HFFc6 (cell line): ENCODE data around the gene RUSC2. TPM values are rescaled to one million over a fixed set of nuclear protein-coding genes. Genes with fewer than 3 reads are reported as not detected.

Source experiments
- DNase-seq: peaks from one replicate; pipeline ENCODE4 v3.0.0-alpha.2; 2018
- H3K27ac Mint-ChIP-seq: 2 replicates; pipeline ENCODE4 v1.8.0; 2020; ENCODE audit warnings: mild to moderate bottlenecking, mixed read lengths
- H3K27me3 Mint-ChIP-seq: 2 replicates; pipeline ENCODE4 v1.8.0; 2021; ENCODE audit warnings: mild to moderate bottlenecking, moderate library complexity, mixed read lengths; ENCODE audit not compliant: insufficient read depth
- H3K36me3 Mint-ChIP-seq: 2 replicates; pipeline ENCODE4 v1.8.0; 2021; ENCODE audit warnings: low read depth, mixed read lengths
- H3K4me1 Mint-ChIP-seq: 2 replicates; pipeline ENCODE4 v1.8.0; 2020; ENCODE audit warnings: low read depth, mixed read lengths
- H3K4me3 Mint-ChIP-seq: 2 replicates; pipeline ENCODE4 v1.8.0; 2020; ENCODE audit warnings: mild to moderate bottlenecking, moderate library complexity, mixed read lengths
- H3K9me3 Mint-ChIP-seq: 2 replicates; pipeline ENCODE4 v1.8.0; 2020; ENCODE audit warnings: mild to moderate bottlenecking, mixed read lengths
- CTCF ChIP-seq: fragments of 200-600 bp; sonication (generic); IDR thresholded peaks from 2 replicates; pipeline ENCODE4 v1.5.0; 2021; ENCODE audit warnings: antibody characterized with exemption, mild to moderate bottlenecking
- total RNA-seq, 6 experiments: library from RNA; stranded (reverse); fragmentation: NEBNext Ultra II Directional; extraction: Animal tissue kit (Norgen Biotek cat#: 25700); gene quantifications; 2 replicates in 1 of 6; 3 replicates in 5 of 6; pipeline ENCODE4 v1.2.3, GENCODE V29; 2021

The RUSC2 gene
- total RNA-seq, 6 experiments from 2014 or later = 54.0 to 70.7 (median 59.9) TPM

DNA sequence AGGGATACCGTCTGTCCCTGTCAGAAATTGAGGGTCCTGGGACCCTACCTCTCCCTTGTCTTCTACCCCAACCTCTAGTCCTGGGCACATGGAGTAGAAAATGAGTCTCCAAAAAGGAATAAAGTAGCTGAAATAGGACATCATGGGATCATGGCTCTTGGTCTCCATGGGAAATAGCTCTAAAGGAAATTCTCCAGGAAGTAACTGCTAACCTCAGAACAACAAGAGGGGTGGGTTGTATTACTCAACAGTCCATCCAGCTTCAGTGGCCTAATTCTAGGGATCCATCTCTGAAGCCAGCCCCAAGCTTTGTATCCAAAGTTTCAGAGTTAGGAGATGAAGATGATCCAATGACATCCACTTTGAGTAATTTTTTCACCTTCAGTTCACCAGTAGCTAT is 11.0 kb upstream of the RUSC2 start:
- H3K27ac Mint-ChIP-seq = no peak overlapping the region
- DNase-seq = no peak
- peaks cover 19% of the 10 kb centered on the region for H3K4me1 Mint-ChIP-seq
- no peaks in the 10 kb centered on the region for H3K9me3 Mint-ChIP-seq
- no peaks in the 10 kb centered on the region; the same call in none of the 2 replicates for H3K27me3 Mint-ChIP-seq
- no peak for TF ChIP-seq CTCF
- H3K4me3 Mint-ChIP-seq = no peak overlapping the region
- H3K36me3 Mint-ChIP-seq = no peaks in the 10 kb centered on the region

DNA sequence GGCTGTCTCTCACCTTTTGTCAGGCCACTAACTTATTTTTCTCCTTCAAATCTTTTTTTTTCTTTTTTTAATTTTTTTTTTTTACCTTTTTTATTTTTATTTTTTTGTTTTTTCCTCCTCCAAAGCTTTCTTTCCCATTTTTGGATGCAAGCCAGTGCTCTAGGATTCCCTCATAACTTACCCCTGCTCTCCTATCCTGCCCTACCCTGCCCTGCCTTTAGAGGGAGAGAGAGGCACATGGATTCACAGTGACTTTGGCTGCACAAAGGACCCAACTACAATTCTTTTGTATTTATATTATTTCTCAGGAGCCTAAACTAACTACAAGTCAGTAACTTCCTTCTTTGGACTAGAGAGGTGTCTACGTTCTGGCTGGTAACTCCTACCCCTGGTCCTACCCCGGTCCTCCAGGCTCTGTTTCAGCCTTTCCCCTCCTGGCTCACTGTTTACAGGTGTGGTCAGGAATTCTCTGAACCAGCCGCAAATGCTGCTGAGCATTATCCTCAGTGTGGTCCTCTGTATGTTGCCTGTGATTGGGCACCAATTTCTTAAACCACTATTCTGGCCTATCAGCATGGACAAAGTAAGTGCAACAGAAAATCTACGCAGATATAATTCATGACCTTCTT is 8.4 kb upstream of the RUSC2 start:
- Mint-ChIP-seq H3K9me3 (no peaks in the 10 kb centered on the region), H3K27ac (peak overlapping the region; percentile 64), H3K36me3 (no peaks in the 10 kb centered on the region), H3K4me1 (peaks cover 33% of the 10 kb centered on the region), H3K27me3 (no peaks in the 10 kb centered on the region; the same call in none of the 2 replicates), H3K4me3 (no peak overlapping the region)
- peak; percentile 76 for DNase-seq
- TF ChIP-seq CTCF = peak; percentile 84

- H3K4me1 Mint-ChIP-seq = peaks cover 38% of the 10 kb centered on the region
- H3K4me3 Mint-ChIP-seq = no peak overlapping the region
- no peak for DNase-seq
- no peaks in the 10 kb centered on the region; the same call in none of the 2 replicates for H3K27me3 Mint-ChIP-seq
- no peaks in the 10 kb centered on the region for H3K9me3 Mint-ChIP-seq
- no peaks in the 10 kb centered on the region for H3K36me3 Mint-ChIP-seq
- peak overlapping the region; percentile 64 for H3K27ac Mint-ChIP-seq
- no peak for TF ChIP-seq CTCF
Measured at GRCh38 chr9:35482071-35482470, 7.8 kb upstream of the RUSC2 start.

DNA sequence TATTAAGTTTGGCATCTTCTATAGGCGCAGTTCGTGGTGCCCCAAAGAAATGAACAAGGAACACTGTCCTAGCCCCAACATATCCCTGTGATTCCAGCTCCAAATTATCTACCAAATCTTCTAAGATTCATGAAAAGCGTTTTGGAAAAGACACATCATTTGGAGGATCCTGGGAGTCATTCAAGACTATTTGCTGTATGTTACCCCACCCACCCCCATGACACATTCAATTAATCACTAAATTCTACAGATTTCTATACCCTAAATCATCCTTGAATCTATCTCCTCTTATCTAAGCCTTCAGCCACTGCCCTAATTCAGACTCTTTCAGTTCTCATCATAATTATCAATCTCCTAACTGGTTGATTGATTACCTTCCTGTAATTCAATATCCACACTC is 5.5 kb upstream of the RUSC2 start:
- no peaks in the 10 kb centered on the region; the same call in none of the 2 replicates for H3K27me3 Mint-ChIP-seq

DNA sequence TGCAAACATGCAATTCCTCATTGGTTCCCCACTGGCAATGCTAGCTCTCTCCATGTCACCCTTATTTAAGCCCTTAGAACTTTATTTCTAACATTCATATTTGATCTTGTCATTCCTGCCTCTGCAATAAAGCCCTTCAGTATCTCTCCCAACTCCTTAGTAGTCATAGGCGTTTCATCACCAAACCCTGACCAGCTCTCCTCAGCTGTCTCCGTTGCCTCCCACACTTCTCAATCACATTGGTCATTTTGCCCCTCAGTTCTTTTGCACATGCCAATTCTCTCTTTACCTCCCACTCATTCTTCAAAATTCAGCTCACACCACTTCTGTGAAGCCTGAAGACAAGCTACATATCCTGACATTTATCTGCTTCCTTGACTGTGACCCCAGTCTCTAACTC is 2.8 kb upstream of the RUSC2 start:
- Mint-ChIP-seq H3K27ac (peak overlapping the region; percentile 6; the same call in 1 of the 2 replicates), H3K4me3 (no peak overlapping the region), H3K36me3 (peaks cover 21% of the 10 kb centered on the region), H3K4me1 (peaks cover 66% of the 10 kb centered on the region), H3K27me3 (peaks cover 3% of the 10 kb centered on the region; the same call in 1 of the 2 replicates), H3K9me3 (peaks cover 16% of the 10 kb centered on the region)
- no peak for DNase-seq
- no peak for TF ChIP-seq CTCF

More for the DNA sequence above, 5.5 kb upstream of the RUSC2 start:
- peaks cover 15% of the 10 kb centered on the region for H3K36me3 Mint-ChIP-seq
- H3K27ac Mint-ChIP-seq = 0 out of 2 replicates have a peak overlapping the region, but pooled peaks have one; percentile 3
- TF ChIP-seq CTCF = no peak
- peaks cover 59% of the 10 kb centered on the region for H3K4me1 Mint-ChIP-seq
- peaks cover 15% of the 10 kb centered on the region for H3K9me3 Mint-ChIP-seq
- no peak overlapping the region for H3K4me3 Mint-ChIP-seq
- no peak for DNase-seq
